HCT116 (cell line): ENCODE measurements around the gene TLK2.

Experiments used
- EZH2phosphoT487 ChIP-seq: fragments of 200-600 bp; IDR thresholded peaks from 2 replicates; pipeline ENCODE4 v1.6.1; 2018; ENCODE audit warnings: antibody characterized with exemption, borderline replicate concordance
- POLR2A ChIP-seq: IDR thresholded peaks from 2 replicates; pipeline ENCODE4 v1.7.0; 2011; ENCODE audit warnings: borderline replicate concordance; ENCODE audit not compliant: insufficient read depth, insufficient read length; ENCODE audit errors: extremely low read depth
- ZNF274 ChIP-seq: fragments of 200-500 bp; sonication (Bioruptor generic); IDR thresholded peaks from 2 replicates; pipeline ENCODE4 v1.6.1; 2014; ENCODE audit warnings: mild to moderate bottlenecking, low read depth, low read length, inconsistent platforms
- TF ChIP-seq, protein P1 (sequence below), 3 experiments: fragments of 200-600 bp in 1 of 3; sonication (generic) in 1 of 3; IDR thresholded peaks in 2 of 3; conservative IDR thresholded peaks in 1 of 3; 2 replicates each; pipeline ENCODE4 v1.5.1; 2012 to 2017; ENCODE audit warnings: low read depth in 2 of 3, low read length in 2 of 3, antibody characterized with exemption in 1 of 3, borderline replicate concordance in 1 of 3, control low read depth in 1 of 3, mild to moderate bottlenecking in 1 of 3, mixed read lengths in 1 of 3, mixed run types in 1 of 3, moderate library complexity in 1 of 3; ENCODE audit not compliant: insufficient read depth in 1 of 3
- TF ChIP-seq, protein P2 (sequence below): IDR thresholded peaks from 2 replicates; pipeline ENCODE4 v1.6.1; 2012
- TF ChIP-seq, protein P3 (sequence below): IDR thresholded peaks from 2 replicates; pipeline ENCODE4 v1.6.1; 2012; ENCODE audit warnings: low read depth

- TF ChIP-seq, protein P1, sequence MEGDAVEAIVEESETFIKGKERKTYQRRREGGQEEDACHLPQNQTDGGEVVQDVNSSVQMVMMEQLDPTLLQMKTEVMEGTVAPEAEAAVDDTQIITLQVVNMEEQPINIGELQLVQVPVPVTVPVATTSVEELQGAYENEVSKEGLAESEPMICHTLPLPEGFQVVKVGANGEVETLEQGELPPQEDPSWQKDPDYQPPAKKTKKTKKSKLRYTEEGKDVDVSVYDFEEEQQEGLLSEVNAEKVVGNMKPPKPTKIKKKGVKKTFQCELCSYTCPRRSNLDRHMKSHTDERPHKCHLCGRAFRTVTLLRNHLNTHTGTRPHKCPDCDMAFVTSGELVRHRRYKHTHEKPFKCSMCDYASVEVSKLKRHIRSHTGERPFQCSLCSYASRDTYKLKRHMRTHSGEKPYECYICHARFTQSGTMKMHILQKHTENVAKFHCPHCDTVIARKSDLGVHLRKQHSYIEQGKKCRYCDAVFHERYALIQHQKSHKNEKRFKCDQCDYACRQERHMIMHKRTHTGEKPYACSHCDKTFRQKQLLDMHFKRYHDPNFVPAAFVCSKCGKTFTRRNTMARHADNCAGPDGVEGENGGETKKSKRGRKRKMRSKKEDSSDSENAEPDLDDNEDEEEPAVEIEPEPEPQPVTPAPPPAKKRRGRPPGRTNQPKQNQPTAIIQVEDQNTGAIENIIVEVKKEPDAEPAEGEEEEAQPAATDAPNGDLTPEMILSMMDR (IDR thresholded peaks at IDR 0.05 in 2 of 3, conservative IDR thresholded peaks at IDR 0.05 in 1 of 3; ENCODE audit: borderline replicate concordance in 1 of 3, insufficient read depth in 1 of 3, low read depth in 2 of 3, low read length in 2 of 3), result no peak
- TF ChIP-seq, protein P2, sequence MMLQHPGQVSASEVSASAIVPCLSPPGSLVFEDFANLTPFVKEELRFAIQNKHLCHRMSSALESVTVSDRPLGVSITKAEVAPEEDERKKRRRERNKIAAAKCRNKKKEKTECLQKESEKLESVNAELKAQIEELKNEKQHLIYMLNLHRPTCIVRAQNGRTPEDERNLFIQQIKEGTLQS, result no peak
- TF ChIP-seq, protein P3, sequence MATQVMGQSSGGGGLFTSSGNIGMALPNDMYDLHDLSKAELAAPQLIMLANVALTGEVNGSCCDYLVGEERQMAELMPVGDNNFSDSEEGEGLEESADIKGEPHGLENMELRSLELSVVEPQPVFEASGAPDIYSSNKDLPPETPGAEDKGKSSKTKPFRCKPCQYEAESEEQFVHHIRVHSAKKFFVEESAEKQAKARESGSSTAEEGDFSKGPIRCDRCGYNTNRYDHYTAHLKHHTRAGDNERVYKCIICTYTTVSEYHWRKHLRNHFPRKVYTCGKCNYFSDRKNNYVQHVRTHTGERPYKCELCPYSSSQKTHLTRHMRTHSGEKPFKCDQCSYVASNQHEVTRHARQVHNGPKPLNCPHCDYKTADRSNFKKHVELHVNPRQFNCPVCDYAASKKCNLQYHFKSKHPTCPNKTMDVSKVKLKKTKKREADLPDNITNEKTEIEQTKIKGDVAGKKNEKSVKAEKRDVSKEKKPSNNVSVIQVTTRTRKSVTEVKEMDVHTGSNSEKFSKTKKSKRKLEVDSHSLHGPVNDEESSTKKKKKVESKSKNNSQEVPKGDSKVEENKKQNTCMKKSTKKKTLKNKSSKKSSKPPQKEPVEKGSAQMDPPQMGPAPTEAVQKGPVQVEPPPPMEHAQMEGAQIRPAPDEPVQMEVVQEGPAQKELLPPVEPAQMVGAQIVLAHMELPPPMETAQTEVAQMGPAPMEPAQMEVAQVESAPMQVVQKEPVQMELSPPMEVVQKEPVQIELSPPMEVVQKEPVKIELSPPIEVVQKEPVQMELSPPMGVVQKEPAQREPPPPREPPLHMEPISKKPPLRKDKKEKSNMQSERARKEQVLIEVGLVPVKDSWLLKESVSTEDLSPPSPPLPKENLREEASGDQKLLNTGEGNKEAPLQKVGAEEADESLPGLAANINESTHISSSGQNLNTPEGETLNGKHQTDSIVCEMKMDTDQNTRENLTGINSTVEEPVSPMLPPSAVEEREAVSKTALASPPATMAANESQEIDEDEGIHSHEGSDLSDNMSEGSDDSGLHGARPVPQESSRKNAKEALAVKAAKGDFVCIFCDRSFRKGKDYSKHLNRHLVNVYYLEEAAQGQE, result no peak
- no peak for TF ChIP-seq EZH2phosphoT487
- no peak for TF ChIP-seq ZNF274
- no peak for TF ChIP-seq POLR2A
Measured at GRCh38 chr17:62611292-62611691, 132.7 kb downstream of the TLK2 start.
